HepG2 (cell line): ENCODE data around the gene PLEKHD1.

Source experiments
- CENPT ChIP-seq: sonication (generic); formaldehyde crosslinking; IDR thresholded peaks from 2 replicates; pipeline ENCODE4 v1.8.0; 2022; ENCODE audit warnings: low read depth, mild to moderate bottlenecking, moderate library complexity, missing genetic modification reagents
- GABPB1 ChIP-seq: IDR thresholded peaks from 2 replicates; pipeline ENCODE4 v1.6.1; 2016; ENCODE audit warnings: mild to moderate bottlenecking, missing genetic modification reagents, moderate library complexity, missing compliant biosample characterization
- GTF2F1 ChIP-seq: fragments of 150-350 bp; IDR thresholded peaks from 2 replicates; pipeline ENCODE4 v1.6.1; 2014; ENCODE audit warnings: low read length
- RAD51 ChIP-seq: fragments of 450-650 bp; IDR thresholded peaks from 2 replicates; pipeline ENCODE4 v1.6.1; 2016; ENCODE audit warnings: borderline replicate concordance
- SALL1 ChIP-seq: sonication (generic); formaldehyde crosslinking; IDR thresholded peaks from 2 replicates; pipeline ENCODE4 v1.8.0; 2022; ENCODE audit warnings: mild to moderate bottlenecking, missing genetic modification reagents
- SMC3 ChIP-seq: IDR thresholded peaks from 2 replicates; pipeline ENCODE4 v1.6.1; 2011; ENCODE audit warnings: low read length, improper control_type of control experiment
- ZFP36 ChIP-seq: fragments of 150-350 bp; IDR thresholded peaks from 2 replicates; pipeline ENCODE4 v1.6.1; 2018; ENCODE audit warnings: borderline replicate concordance, low read length, low read depth; ENCODE audit not compliant: partially characterized antibody
- ZSCAN21 ChIP-seq: sonication (generic); formaldehyde crosslinking; IDR thresholded peaks from 2 replicates; pipeline ENCODE4 v1.8.0; 2022; ENCODE audit warnings: mild to moderate bottlenecking, missing genetic modification reagents, moderate library complexity, borderline replicate concordance
- TF ChIP-seq, protein P1 (sequence below): sonication (generic); formaldehyde crosslinking; IDR thresholded peaks from 2 replicates; pipeline ENCODE4 v1.4.0; 2020; ENCODE audit warnings: missing genetic modification reagents
- TF ChIP-seq, protein P2 (sequence below): sonication (generic); formaldehyde crosslinking; IDR thresholded peaks from 2 replicates; pipeline ENCODE4 v1.5.0; 2020; ENCODE audit warnings: mild to moderate bottlenecking, missing genetic modification reagents, moderate library complexity
- TF ChIP-seq, protein P3 (sequence below): sonication (generic); formaldehyde crosslinking; IDR thresholded peaks from 2 replicates; pipeline ENCODE4 v1.8.1; 2022; ENCODE audit warnings: mild to moderate bottlenecking, missing genetic modification reagents
- TF ChIP-seq, protein P4 (sequence below): sonication (generic); formaldehyde crosslinking; IDR thresholded peaks from 2 replicates; pipeline ENCODE4 v1.5.0; 2020; ENCODE audit warnings: missing genetic modification reagents, mild to moderate bottlenecking, borderline replicate concordance
- TF ChIP-seq, protein P5 (sequence below): sonication (generic); formaldehyde crosslinking; IDR thresholded peaks from 2 replicates; pipeline ENCODE4 v1.4.0; 2020; ENCODE audit warnings: missing genetic modification reagents

DNA sequence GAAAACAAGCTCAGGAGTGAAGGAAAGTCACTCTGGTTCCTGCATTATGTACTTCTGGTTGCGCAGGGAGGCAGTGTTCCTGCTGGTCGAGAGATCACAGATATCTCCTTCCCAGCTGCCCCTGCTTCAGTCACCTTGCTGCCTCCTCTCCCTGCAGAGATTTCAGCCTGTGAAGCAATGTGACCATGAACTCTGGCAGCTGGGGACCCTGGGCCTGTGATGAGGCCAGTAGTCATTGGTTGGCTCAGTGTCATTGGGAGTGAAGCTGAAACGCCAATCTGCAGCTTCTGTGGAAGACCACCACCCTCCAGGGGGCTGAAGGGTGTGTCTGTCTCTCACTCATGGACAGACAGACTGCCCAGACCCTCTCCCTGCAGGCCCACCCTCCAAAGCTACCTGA is 45.0 kb downstream of the PLEKHD1 start:
- TF ChIP-seq SALL1 (CRISPR knock-in tag) (no peak), GABPB1 (CRISPR knock-in tag) (no peak), SMC3 (no peak), ZSCAN21 (no peak), RAD51 (no peak), ZFP36 (no peak), GTF2F1 (no peak), CENPT (no peak)
- TF ChIP-seq, protein P1, sequence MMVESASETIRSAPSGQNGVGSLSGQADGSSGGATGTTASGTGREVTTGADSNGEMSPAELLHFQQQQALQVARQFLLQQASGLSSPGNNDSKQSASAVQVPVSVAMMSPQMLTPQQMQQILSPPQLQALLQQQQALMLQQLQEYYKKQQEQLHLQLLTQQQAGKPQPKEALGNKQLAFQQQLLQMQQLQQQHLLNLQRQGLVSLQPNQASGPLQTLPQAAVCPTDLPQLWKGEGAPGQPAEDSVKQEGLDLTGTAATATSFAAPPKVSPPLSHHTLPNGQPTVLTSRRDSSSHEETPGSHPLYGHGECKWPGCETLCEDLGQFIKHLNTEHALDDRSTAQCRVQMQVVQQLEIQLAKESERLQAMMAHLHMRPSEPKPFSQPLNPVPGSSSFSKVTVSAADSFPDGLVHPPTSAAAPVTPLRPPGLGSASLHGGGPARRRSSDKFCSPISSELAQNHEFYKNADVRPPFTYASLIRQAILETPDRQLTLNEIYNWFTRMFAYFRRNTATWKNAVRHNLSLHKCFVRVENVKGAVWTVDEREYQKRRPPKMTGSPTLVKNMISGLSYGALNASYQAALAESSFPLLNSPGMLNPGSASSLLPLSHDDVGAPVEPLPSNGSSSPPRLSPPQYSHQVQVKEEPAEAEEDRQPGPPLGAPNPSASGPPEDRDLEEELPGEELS (CRISPR knock-in tag), result no peak
- TF ChIP-seq, protein P2, sequence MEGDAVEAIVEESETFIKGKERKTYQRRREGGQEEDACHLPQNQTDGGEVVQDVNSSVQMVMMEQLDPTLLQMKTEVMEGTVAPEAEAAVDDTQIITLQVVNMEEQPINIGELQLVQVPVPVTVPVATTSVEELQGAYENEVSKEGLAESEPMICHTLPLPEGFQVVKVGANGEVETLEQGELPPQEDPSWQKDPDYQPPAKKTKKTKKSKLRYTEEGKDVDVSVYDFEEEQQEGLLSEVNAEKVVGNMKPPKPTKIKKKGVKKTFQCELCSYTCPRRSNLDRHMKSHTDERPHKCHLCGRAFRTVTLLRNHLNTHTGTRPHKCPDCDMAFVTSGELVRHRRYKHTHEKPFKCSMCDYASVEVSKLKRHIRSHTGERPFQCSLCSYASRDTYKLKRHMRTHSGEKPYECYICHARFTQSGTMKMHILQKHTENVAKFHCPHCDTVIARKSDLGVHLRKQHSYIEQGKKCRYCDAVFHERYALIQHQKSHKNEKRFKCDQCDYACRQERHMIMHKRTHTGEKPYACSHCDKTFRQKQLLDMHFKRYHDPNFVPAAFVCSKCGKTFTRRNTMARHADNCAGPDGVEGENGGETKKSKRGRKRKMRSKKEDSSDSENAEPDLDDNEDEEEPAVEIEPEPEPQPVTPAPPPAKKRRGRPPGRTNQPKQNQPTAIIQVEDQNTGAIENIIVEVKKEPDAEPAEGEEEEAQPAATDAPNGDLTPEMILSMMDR (CRISPR knock-in tag), result no peak
- TF ChIP-seq, protein P3, sequence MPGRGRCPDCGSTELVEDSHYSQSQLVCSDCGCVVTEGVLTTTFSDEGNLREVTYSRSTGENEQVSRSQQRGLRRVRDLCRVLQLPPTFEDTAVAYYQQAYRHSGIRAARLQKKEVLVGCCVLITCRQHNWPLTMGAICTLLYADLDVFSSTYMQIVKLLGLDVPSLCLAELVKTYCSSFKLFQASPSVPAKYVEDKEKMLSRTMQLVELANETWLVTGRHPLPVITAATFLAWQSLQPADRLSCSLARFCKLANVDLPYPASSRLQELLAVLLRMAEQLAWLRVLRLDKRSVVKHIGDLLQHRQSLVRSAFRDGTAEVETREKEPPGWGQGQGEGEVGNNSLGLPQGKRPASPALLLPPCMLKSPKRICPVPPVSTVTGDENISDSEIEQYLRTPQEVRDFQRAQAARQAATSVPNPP (CRISPR knock-in tag), result no peak
- TF ChIP-seq, protein P4, sequence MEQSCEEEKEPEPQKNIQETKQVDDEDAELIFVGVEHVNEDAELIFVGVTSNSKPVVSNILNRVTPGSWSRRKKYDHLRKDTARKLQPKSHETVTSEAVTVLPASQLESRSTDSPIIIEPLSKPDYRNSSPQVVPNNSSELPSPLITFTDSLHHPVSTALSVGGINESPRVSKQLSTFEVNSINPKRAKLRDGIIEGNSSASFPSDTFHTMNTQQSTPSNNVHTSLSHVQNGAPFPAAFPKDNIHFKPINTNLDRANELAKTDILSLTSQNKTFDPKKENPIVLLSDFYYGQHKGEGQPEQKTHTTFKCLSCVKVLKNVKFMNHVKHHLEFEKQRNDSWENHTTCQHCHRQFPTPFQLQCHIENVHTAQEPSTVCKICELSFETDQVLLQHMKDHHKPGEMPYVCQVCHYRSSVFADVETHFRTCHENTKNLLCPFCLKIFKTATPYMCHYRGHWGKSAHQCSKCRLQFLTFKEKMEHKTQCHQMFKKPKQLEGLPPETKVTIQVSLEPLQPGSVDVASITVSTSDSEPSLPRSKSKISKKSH (CRISPR knock-in tag), result no peak
- TF ChIP-seq, protein P5, sequence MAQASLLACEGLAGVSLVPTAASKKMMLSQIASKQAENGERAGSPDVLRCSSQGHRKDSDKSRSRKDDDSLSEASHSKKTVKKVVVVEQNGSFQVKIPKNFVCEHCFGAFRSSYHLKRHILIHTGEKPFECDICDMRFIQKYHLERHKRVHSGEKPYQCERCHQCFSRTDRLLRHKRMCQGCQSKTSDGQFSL (CRISPR knock-in tag), result no peak
